NCI-H2196 (cell line): ENCODE measurements around the gene MCU.
A peak's percentile ranks its signal among the peaks of the same experiment; 100 is the strongest.
"Not testable (repeated sequence)": the region's sequence is repeated elsewhere in the genome, so short reads cannot be mapped to it uniquely, and the experiment has no call there.

Experiments
- DNase-seq: peaks from one replicate; lab custom pipeline; 2025; ENCODE audit not compliant: unreplicated experiment; lab: John Stamatoyannopoulos, UW

MCU gene

DNA sequence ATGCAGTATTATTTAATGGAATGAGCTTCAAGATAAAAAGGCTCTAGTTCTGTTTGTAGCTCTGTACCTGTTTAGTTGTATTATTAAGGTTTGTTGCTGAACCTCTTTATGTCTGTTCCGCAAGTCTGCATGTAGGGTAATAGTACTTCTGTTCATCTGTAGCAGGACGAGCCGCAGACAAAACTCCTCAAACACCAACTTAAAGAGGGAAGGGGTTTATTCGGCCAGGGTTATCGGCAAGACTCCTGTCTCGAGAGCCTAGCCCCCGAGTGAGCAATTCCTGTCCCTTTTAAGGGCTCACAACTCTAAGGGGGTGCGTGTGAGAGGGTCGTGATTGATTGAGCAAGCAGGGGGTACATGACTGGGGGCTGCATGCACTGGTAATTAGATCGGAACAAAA, 67.0 kb downstream of the MCU start:
- not testable (repeated sequence) for DNase-seq

DNA sequence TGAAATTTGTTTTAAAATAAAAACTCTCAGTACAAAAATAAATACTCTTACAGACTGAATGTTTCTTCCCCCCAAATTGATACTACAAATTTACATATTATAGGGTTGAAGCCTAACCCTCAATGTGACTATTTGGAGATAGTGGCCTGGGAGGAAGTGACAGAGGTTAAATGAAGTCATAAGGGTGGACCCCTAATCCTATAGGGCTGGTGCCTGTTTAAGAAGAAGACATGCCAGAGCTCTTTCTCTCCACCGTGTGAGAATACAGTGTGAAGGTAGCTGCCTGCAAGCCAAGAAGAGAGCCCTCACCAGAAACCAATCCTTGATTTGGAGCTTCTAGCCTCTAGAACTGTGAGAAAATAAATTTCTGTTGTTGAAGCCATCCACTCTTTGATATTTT, 67.6 kb downstream of the MCU start:
- no peak for DNase-seq

DNA sequence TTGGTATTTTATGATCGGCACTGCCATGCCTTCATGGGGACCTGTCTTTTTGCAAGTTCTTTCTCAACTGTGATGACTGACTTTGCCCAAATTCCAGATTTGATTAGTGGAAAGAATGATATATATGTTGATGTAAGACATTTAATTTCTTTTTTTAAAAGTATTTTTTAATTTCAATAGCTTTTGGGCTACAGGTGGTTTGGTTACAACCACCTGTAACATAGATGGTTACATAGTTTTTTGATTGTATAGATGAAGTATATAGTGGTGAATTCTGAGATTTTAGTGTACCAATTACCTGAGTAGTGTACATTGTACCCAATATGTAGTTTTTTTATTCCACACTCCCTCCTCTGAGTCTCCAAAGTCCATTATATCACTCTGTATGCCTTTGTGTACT, 69.6 kb downstream of the MCU start:
- no peak for DNase-seq

DNA sequence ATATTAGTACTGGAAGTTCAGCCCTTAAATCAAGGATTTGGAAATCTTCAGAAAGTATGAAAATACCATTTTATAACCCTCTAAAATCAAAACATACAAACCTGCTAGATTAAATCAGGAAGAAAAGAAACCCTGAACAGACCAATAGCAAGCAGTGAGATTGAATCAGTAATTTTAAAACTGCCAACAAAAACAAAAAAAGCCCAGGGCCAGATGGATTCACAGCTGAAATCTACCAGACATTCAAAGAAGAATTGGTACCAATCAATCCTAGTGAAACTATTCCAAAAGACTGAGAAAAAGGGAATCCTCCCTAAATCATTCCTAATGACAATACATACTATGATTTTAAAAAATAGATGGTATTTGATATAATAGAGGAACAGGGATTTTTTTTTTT, 70.1 kb downstream of the MCU start:
- no peak for DNase-seq

DNA sequence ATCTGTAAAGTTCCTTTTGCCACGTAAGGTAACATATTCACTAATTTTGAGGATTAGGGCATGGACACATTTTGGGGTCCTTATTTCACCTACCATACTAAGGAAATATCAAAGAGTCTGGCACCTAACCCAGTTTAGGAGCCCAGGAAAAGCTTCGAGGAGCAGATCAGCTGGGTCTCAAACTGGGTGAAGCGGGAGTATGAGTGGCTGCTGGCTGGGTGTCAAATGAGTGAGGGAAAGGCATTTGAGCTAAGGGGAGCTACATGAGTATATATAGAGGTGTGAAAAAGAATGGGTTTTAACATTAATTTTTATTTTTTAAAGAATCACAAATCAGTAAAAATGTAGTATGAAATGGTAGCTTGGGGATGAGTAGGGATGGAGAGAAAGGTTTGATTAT, 71.3 kb downstream of the MCU start:
- DNase-seq: no peak

DNA sequence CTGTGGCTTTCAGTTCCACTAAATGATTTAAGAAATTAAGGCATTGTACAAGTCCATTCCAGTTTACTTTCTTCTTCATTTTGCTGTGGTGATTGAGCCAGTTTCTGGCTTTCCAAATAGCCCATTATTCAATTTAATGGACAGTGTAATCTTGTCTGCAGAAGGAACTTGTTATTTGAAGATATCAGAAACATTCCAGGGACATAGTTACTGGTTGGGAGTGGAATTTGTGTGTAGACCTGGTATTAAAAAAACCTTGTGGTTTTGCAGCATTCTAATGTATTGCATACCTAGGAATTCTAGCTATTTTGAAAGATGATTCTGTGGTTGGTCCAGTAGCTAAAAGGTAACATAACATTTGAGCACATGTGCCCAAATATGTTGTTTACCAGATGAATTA, 72.2 kb downstream of the MCU start:
- no peak for DNase-seq

DNA sequence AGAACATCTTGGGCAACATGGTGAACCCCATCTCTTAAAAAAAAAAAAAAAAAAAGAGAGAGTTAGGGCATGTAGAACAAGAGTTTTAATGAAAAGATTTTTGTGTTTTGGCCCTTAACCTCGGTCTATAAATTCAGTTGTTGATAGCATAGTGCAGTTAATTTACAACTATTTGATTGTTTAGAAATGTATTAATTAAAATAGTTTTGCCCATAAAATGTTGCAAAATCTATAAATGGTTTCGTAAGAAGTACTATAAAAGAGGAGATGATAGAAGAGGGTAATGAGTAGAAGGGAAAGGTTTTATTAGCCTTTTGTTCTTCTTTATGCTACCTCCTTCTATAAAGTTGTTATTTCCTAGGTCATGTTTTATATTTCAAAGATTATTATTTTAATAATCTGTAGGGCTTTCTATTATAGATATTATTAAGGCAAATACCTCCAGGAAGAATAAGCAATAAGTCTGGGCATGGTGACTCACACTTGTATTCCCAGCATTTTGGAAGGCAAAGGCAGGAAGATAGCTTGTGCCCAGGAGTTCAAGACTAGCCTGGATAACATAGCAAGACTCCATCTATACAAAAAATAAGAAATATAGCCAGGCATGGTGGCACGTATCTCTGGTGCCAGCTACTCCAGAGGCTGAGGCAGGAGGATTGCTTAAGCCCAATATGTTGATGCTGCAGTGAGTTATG, 73.3 kb downstream of the MCU start:
- no peak for DNase-seq

DNA sequence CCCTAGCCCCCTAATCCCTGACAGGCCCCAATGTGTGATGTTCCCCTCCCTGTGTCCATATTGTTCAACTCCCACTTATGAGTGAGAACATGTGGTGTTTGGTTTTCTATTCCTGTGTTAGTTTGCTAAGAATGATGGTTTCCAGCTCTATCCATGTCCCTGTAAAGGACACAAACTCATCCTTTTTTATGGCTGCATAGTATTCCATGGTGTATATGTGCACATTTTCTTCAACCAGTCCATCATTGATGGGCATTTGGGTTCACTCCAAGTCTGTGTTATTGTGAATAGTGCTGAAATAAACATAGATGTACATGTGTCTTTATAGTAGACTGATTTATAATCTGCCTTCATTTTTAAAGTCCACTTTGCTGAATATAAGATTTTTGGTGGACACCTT, 79.3 kb downstream of the MCU start:
- not testable (repeated sequence) for DNase-seq

DNA sequence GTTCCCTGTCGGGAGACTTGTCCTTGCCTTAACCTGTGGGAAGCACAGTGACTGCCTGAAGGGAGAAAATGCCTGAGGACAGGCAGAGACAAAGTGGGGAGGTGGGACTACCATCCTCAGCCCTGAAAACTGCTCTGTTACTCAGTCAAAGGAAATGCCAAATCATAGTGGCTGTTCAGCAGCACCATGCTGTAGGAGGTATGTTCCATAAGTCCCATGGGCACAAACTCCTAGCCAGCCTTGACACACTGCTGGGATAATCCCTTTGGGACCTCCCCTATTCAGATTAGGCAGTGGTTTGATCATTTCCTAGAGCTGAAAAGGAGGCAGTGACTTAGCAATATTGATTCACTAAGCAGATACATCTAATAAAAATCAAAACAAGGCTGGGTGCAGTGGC, 80.1 kb downstream of the MCU start:
- no peak for DNase-seq

DNA sequence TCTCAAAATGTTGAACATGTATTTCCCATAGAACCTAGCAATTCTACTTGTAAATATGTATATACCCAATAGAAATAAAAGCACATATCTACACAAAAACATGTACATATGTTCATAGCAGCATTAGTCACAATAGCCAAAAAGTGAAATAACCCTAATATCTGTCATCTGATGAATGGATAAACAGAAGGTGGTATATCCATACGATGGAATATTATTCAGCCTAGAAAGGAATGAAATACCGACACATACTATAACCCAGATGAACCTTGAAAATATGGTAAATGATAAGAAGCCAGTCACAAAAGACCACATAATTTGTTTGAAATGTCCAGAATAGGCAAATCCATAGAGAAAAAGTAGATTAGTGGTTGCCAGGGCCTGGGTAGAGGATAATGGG, 87.9 kb downstream of the MCU start:
- DNase-seq: no peak

DNA sequence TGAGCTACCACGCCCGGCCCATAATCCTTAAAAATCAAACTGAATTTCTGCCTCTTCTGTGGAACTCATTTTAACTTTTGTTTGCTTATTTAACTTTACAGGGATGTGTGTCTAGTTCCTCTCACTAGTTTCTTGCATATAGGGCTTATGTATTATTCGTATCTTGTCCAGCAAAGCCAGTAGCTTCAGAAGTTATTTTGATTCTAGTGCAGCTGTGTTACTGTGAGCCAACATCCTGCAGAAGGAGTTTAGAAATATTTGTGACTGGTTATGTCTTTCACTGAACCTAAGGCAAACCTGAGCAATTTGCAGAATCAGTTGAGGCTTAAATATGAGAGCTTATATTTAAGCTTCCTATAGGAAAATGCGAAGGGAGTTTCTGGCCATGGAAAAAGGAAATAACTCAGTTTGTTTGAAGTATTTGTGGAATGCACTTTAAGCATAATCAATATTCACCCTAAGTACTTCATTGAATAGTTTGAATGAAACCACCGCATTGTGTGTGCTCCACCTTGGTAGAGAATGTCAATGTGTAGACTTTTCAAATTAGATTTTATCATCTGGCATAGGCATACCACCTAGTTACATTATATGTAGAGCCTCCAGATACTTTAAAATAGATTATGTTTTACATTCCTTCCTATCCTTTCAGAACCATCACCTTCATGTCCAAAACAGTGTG, 90.8 kb downstream of the MCU start:
- no peak for DNase-seq

DNA sequence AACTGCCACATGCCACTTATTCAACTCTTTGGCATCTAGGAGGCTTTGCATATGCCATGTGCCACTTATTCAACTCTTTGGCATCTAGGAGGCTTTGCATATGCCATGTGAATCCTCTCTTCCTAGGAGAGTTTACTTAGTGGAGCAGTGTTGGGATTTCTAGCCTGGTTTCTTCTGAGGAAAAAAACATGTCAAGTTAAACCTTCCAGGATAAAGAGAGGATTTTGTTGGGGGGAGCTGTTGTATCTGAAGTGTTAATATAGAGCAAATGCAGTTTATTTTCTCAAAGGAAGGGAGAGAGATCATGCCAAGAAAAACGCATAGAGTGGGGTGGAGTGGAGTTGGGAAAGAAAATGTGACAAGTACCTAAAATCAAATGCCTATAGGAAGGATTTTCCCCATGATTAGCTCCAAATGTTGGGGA, 91.5 kb downstream of the MCU start:
- DNase-seq: no peak

DNA sequence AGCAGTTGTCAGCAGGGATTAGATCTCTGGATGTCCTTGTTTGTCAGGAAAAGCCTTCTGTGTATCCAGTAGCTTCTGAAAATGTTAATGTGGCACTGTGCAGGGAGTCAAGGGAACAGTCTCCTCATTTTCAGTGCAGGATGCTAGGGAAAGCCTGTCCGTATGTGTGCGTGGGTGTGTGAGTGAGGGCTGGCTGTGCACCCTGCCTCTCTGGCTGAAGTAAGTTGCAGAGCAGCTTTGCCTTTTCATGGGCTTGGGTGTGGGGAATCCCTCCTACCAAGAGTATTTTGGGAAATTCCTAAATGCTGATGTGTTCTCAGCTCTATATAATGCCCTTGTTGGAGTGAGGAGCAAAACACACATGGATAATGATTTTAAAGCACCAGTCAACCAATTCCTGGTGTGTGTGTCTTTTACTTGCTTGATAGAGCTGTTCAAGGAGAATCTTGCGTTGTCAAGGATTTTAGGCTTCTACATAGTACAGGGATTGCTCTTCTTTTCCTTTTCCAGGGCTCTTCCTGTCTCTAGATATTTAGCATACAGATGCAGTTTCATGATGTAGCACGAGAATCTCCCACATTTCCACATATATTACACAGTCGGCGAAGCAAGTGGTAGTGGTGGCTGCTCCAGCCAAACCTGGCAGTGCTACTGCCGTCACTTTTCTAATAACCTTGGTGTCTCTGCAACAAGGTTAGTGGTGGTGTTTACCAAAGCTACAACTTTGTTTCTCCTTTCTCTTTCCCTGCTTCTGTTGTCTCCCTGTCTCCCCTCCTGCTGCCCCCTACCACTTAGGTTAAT, 92.8 kb downstream of the MCU start:
- no peak for DNase-seq

DNA sequence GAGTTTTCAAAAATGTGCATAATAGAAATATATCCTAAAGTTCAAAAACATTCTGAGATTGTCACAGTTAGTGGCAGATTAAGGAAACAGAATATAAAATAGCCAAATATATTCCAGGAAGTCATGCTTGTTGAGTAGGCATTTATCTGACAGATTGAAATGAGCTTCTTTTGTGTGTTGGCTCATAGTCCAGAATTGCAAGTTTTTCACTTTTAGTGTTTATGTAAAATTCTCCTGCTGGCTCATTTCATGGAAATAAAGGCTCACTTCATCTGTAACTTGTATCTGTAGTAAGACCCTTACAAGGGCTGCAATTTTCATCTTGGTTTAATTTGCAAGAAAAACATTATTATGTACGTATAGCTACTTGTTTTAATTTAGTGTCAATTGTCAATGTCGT, 93.5 kb downstream of the MCU start:
- no peak for DNase-seq

DNA sequence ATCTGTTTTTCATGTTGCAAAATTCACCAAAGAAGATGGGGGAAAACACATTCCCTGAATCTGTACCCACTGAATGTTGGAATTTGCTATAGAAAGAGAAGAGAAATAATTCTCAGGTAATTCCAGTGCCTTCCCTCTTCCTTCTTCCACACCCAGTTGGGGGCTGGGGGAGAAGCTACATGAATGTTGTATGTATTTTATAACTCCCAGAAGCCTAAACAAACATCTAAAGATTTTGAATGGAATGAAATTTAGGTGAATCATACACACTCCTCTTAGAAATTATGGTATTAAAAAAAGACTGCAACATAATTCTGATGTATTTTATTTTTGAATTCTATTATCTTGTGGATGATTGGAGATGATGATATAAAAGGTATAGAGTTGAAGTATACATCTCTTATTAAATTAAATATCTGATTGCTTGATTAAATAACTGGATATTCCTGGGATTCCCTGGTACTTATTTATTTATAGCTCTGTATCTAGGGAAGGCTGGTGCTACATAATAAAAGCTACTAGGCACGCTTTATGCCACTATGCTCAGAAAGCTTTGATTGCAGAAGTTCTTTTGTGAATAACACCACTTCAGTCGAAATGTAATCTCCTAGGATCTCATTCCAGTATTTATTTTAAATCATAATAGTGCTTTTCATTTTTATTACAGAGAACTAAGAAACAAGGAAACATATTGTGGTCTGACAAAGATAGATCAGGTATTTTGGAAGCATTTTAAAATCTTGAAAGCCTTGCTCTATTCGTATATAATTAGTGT, 98.5 kb downstream of the MCU start:
- DNase-seq: no peak

DNA sequence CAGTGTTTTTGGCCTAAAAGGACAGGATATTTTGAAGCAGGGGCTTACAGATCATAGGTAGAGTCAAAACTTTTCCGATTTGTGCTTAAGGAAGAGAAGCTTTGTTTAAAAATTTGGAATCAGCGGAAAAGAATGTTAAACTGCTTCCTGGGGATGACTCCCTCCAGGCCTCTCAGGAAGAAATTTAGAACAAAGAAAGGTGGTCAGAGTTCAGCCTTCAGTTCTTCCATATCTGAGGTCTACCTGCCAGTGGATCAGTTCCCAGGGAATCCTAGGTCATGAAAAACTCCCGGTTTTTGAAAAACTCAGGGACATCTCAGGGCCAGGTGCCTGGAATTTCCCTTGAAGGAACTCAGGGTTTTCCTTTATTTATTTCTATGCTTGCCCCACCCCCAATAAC, 100.3 kb downstream of the MCU start:
- DNase-seq: no peak

DNA sequence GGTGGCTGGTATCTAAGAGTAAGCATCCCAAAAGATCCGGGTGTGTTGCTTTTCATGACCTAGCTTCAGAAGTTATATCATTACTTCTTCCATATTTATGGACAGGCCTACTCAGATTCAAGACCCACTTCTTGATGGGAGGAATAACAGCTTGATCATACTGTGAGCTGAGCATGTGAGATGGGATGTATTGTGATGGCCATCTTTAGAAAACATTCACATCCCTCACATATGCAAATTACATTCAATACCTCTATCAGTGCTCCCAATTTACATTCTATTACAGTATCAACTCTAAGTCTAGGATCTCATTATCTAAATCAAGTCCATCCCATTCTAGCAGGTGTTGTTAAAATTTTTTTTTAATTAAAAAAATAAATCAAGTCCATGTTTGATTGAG, 101.8 kb downstream of the MCU start:
- no peak for DNase-seq

DNA sequence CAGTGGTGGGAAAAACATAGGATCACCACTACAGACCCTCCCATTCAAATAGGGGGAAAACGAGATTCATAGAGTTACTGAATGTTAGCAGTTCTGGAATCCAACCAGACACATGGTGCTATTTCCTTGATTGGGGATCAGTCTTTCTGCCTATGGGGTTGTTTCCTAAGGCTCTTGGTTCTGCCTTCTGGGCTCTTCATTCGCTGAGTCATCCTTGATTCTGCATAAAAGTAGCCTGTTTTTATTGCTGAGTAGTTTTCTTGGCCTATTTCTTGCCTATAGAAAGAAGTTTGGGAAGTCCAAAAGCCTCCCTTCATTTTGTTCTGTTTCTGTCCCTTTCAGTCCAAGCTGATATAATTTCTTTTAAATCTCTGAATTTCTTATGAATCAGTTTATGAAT, 102.3 kb downstream of the MCU start:
- DNase-seq: no peak

DNA sequence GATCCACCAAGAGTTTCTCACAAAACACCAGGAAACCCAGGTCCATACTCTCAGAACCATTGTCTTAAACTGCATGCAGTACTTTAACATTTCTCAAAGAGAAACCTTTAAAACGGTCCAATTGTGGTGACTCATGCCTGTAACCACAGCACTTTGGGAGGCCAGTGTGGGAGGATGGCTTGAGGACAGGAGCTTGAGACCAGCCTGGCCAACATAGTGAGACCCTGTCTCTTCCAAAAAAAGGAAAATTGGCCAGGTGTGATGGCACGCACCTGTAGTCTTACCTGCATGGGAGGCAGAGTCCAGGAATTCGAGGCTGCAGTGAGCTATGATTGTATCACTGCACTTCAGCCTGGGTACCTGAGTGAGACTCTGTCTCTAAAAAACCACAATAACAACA, 104.1 kb downstream of the MCU start:
- DNase-seq: no peak

DNA sequence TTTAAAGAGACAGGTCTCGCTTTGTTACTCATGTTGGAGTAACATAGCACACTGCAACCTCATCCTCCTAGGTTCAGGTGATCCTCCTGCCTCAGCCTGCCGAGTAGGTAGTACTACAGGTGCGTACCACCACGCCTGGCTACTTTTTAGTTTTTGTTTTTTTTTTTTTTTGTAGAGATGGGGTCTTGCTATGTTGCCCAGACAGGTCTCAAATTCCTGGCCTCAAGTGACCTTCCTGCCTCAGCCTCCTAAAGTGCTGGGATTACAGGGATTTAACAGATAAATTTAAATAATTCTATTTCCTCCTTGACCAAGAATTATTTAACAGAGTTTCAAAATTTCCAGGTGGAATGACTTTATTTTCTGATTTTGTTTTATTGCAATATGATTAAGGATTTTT, 104.6 kb downstream of the MCU start:
- no peak for DNase-seq

DNA sequence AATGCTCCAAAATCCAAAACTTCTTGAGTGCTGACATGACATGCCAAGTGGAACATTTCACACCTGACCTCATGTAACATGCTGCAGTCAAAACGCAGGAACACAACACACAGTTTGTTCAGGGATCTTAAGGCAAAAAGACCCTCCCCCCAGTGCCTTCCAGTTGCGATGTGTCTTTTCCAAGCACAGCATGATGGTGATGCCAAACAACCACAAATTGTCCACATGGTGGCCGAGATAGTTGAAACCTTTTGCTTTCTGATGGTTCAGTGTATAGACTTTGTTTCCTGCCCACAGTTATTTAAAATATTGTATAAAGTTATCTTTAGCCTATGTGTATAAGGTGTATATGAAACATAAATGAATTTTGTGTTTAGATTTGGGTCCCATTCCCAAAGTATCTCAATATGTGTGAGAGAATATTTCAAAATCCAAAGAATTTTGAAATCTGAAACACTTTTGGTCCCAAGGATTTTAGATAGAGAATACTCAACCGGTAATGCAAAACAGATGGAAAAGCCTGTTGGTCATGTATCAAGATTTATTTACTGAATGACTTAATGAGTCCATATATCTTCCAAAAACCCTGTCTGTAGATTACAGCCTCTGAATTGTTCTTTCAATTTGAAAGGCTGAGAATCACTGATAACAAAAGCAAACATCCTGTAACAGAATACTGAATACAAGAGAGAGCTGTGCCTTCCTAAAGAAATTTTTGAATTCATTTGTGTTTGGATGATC, 108.2 kb downstream of the MCU start:
- peak; percentile 24 for DNase-seq
